A549 (cell line): ENCODE results near the gene NOTCH2. TPM values are rescaled to one million over a fixed set of nuclear protein-coding genes. Genes with fewer than 3 reads are reported as not detected.

Experiments used
- ATAC-seq, 2 experiments: fragments of 200-7000 bp in 1 of 2; fragments of >200 bp in 1 of 2; cut with Nextera tagmentation in 1 of 2; cut with Tn5 transposase in 1 of 2; 3 replicates each; pipeline versions ENCODE4 v1.8.0 to v1.9.1; 2018 to 2020; ENCODE audit warnings: mild to moderate bottlenecking in 1 of 2, moderate library complexity in 1 of 2
- CTCF ChIA-PET: fragments of 300-600 bp; sonication (Branson Sonifier 250); formaldehyde crosslinking; extraction: SDS; loops from one replicate; lab custom pipeline; 2021; ENCODE audit warnings: antibody characterized with exemption, inconsistent platforms; lab: Yijun Ruan, JAX
- POLR2A ChIA-PET: fragments of 350-600 bp; formaldehyde crosslinking; extraction: SDS; loops from one replicate; lab custom pipeline; 2021; ENCODE audit warnings: antibody characterized with exemption, inconsistent platforms; lab: Yijun Ruan, JAX
- DNase-seq, 2 experiments: peaks; one replicate each; pipeline versions ENCODE4 v3.0.0 to v3.0.0-alpha.2; 2011 to 2016; ENCODE audit warnings: low read depth in 1 of 2, low spot score in 1 of 2
- FAIRE-seq: peaks from 2 replicates; lab custom pipeline; 2011; peaks lifted over from hg19 to GRCh38; lab: Jason Lieb, UNC
- H3K27ac ChIP-seq, 2 experiments: fragments of >200 bp; sonication (Bioruptor Twin); formaldehyde crosslinking; 3 replicates each; pipeline ENCODE4 v1.5.1; 2016 to 2017
- H3K4me1 ChIP-seq: fragments of >200 bp; sonication (Bioruptor Twin); formaldehyde crosslinking; 3 replicates; pipeline ENCODE4 v1.6.1; 2016
- H3K4me2 ChIP-seq: fragments of >200 bp; sonication (Bioruptor Twin); formaldehyde crosslinking; 3 replicates; pipeline ENCODE4 v1.6.1; 2016
- H3K4me3 ChIP-seq: fragments of >200 bp; sonication (Bioruptor Twin); formaldehyde crosslinking; 3 replicates; pipeline ENCODE4 v1.5.1; 2016
- H3K9me3 ChIP-seq: fragments of >200 bp; sonication (Bioruptor Twin); formaldehyde crosslinking; 3 replicates; pipeline ENCODE4 v1.6.1; 2016
- BHLHE40 ChIP-seq: IDR thresholded peaks from 2 replicates; pipeline ENCODE4 v1.6.1; 2012; ENCODE audit warnings: low read depth, low read length, inconsistent platforms
- ESRRA ChIP-seq: fragments of 150-350 bp; IDR thresholded peaks from 2 replicates; pipeline ENCODE4 v1.6.1; 2014; ENCODE audit warnings: mild to moderate bottlenecking, low read length, borderline replicate concordance
- FOSL2 ChIP-seq, 2 experiments: fragments of 450-650 bp in 1 of 2; fragments of >200 bp in 1 of 2; sonication (Bioruptor Twin) in 1 of 2; formaldehyde crosslinking; IDR thresholded peaks; 2 replicates each; pipeline versions ENCODE4 v1.5.0 to v1.6.1; 2016 to 2020; ENCODE audit warnings: mild to moderate bottlenecking in 1 of 2, moderate library complexity in 1 of 2
- FOXS1 ChIP-seq: fragments of 250-450 bp; sonication (Bioruptor Pico); IDR thresholded peaks from 2 replicates; pipeline ENCODE4 v1.5.0; 2020; ENCODE audit warnings: mild to moderate bottlenecking, moderate library complexity
- HDAC2 ChIP-seq: fragments of 200-600 bp; sonication (generic); IDR thresholded peaks from 2 replicates; pipeline ENCODE4 v1.6.1; 2016
- HEYL ChIP-seq: fragments of 250-450 bp; sonication (Bioruptor Pico); IDR thresholded peaks from 2 replicates; pipeline ENCODE4 v1.8.0; 2021; ENCODE audit warnings: mild to moderate bottlenecking, moderate library complexity
- HMGXB4 ChIP-seq: fragments of 250-450 bp; sonication (Bioruptor Pico); IDR thresholded peaks from 2 replicates; pipeline ENCODE4 v1.5.0; 2021; ENCODE audit warnings: mild to moderate bottlenecking, moderate library complexity, borderline replicate concordance
- HOXA7 ChIP-seq: fragments of 250-450 bp; sonication (Bioruptor Pico); IDR thresholded peaks from 2 replicates; pipeline ENCODE4 v1.5.0; 2020; ENCODE audit warnings: mild to moderate bottlenecking, moderate library complexity
- HOXB13 ChIP-seq: fragments of 250-450 bp; sonication (Bioruptor Pico); IDR thresholded peaks from 2 replicates; pipeline ENCODE4 v1.5.0; 2020; ENCODE audit warnings: low read depth, mild to moderate bottlenecking, moderate library complexity
- HOXB5 ChIP-seq: fragments of 250-450 bp; sonication (Bioruptor Pico); IDR thresholded peaks from 2 replicates; pipeline ENCODE4 v1.5.0; 2020; ENCODE audit warnings: mild to moderate bottlenecking, moderate library complexity
- JUN ChIP-seq, 2 experiments: fragments of >200 bp; sonication (Bioruptor Twin); formaldehyde crosslinking; IDR thresholded peaks; 2 replicates in 1 of 2; 3 replicates in 1 of 2; pipeline ENCODE4 v1.6.1; 2016 to 2017
- JUNB ChIP-seq: fragments of >200 bp; sonication (Bioruptor Twin); formaldehyde crosslinking; IDR thresholded peaks from 2 replicates; pipeline ENCODE4 v1.6.1; 2016
- KDM1A ChIP-seq: fragments of 200-600 bp; sonication (generic); IDR thresholded peaks from 2 replicates; pipeline ENCODE4 v1.6.1; 2016; ENCODE audit warnings: low read depth, mild to moderate bottlenecking
- KDM5A ChIP-seq: fragments of 200-600 bp; sonication (generic); IDR thresholded peaks from 2 replicates; pipeline ENCODE4 v1.6.1; 2016; ENCODE audit warnings: antibody characterized with exemption, mild to moderate bottlenecking
- MAX ChIP-seq: IDR thresholded peaks from 2 replicates; pipeline ENCODE4 v1.6.1; 2012
- MAZ ChIP-seq: fragments of 150-350 bp; IDR thresholded peaks from 2 replicates; pipeline ENCODE4 v1.6.1; 2014; ENCODE audit warnings: antibody characterized with exemption, low read depth, low read length, borderline replicate concordance
- MYC ChIP-seq: IDR thresholded peaks from 2 replicates; pipeline ENCODE4 v1.6.1; 2012; ENCODE audit warnings: mild to moderate bottlenecking, inconsistent platforms, low read length, improper control_type of control experiment, borderline replicate concordance
- RCOR1 ChIP-seq: fragments of 150-350 bp; IDR thresholded peaks from 2 replicates; pipeline ENCODE4 v1.6.1; 2014; ENCODE audit warnings: antibody characterized with exemption, low read length, low read depth
- REST ChIP-seq: fragments of 200-600 bp; sonication (generic); IDR thresholded peaks from 2 replicates; pipeline ENCODE4 v1.6.1; 2016; ENCODE audit warnings: antibody characterized with exemption, mild to moderate bottlenecking, moderate library complexity
- RFX5 ChIP-seq: fragments of 450-650 bp; IDR thresholded peaks from 2 replicates; pipeline ENCODE4 v1.7.1; 2014; ENCODE audit warnings: antibody characterized with exemption, mild to moderate bottlenecking, moderate library complexity
- SMC3 ChIP-seq: fragments of >200 bp; sonication (Bioruptor Twin); formaldehyde crosslinking; IDR thresholded peaks from 3 replicates; pipeline ENCODE4 v1.6.1; 2018; ENCODE audit warnings: inconsistent platforms
- SREBF2 ChIP-seq: fragments of 450-650 bp; IDR thresholded peaks from 2 replicates; pipeline ENCODE4 v1.6.1; 2014; ENCODE audit warnings: mild to moderate bottlenecking, moderate library complexity
- TFCP2L1 ChIP-seq: fragments of 250-450 bp; sonication (Bioruptor Pico); IDR thresholded peaks from 2 replicates; pipeline ENCODE4 v1.5.0; 2021; ENCODE audit warnings: mild to moderate bottlenecking
- USF2 ChIP-seq: fragments of 450-650 bp; IDR thresholded peaks from 2 replicates; pipeline ENCODE4 v1.6.1; 2014; ENCODE audit warnings: antibody characterized with exemption
- ZC3H11A ChIP-seq: fragments of 450-650 bp; IDR thresholded peaks from 2 replicates; pipeline ENCODE4 v1.6.1; 2014; ENCODE audit warnings: antibody characterized with exemption, mild to moderate bottlenecking
- ZFP36 ChIP-seq: fragments of 450-650 bp; IDR thresholded peaks from 2 replicates; pipeline ENCODE4 v1.6.1; 2014; ENCODE audit warnings: borderline replicate concordance; ENCODE audit not compliant: partially characterized antibody
- WGBS: methylation state at CpG from one replicate; pipeline ENCODE4 v1.1.6; 2017; ENCODE audit errors: missing lambda C conversion rate; 5-methylcytosine and 5-hydroxymethylcytosine counted together
- polyA plus RNA-seq, 4 experiments: library from polyadenylated mRNA; depleted of rRNA in 3 of 4; stranded (reverse); fragments of >200 nt; fragmentation: RNase III in 1 of 4; extraction: RNeasy Plus Mini Kit Qiagen cat#74134 plus additional on column Dnase treatment in 1 of 4; gene quantifications; 2 replicates in 3 of 4; 3 replicates in 1 of 4; pipeline ENCODE4 v1.2.3, GENCODE V29; 2011 to 2017

NOTCH2 gene
- polyA plus RNA-seq, 2 of the 4 experiments (the other 2 are of a cell fraction): 11.6 to 15.0 TPM

- TF ChIP-seq REST (no peak), KDM1A (no peak), FOXS1 (CRISPR knock-in tag) (no peak), JUNB (no peak)
Observed at GRCh38 chr1:119869995-119870394, 199.5 kb downstream of the NOTCH2 start (continued).

- WGBS: 53% methylated on average over 2 of the region's 2 CpGs
- POLR2A ChIA-PET: no interaction called here
- DNase-seq (no peak), FAIRE-seq (no peak), ATAC-seq (no peak)
- Histone ChIP-seq H3K9me3 (no peaks in the 10 kb centered on the region), H3K4me2 (no peak overlapping the region), H3K4me1 (no peaks in the 10 kb centered on the region), H3K27ac (no peak overlapping the region), H3K4me3 (no peak overlapping the region)
- CTCF ChIA-PET: interaction anchor here (1.2 to 2.7 kb wide), 2 partner anchors 18 to 80 kb away, joined by 4 to 8 read pairs; no protein-coding TSS in a partner anchor
- TF ChIP-seq RFX5 (no peak), HDAC2 (no peak)
Observed at GRCh38 chr1:119868176-119868575, 201.3 kb downstream of the NOTCH2 start.

GRCh38 chr1:119866451-119866850, 203.0 kb downstream of the NOTCH2 start:
- POLR2A ChIA-PET: no interaction called here
- FAIRE-seq (no peak), ATAC-seq (no peak), DNase-seq (no peak)
- H3K4me1 ChIP-seq: no peaks in the 10 kb centered on the region
- no peaks in the 10 kb centered on the region for H3K9me3 ChIP-seq
- H3K4me2 ChIP-seq: no peak overlapping the region
- TF ChIP-seq MAZ (no peak), ZC3H11A (no peak), FOSL2 (IDR thresholded peaks at IDR 0.05) (no peak), FOSL2 (CRISPR knock-in tag; IDR thresholded peaks at IDR 0.05) (no peak), HEYL (CRISPR knock-in tag) (no peak), KDM5A (no peak), HMGXB4 (CRISPR knock-in tag) (no peak), HOXA7 (CRISPR knock-in tag) (no peak), JUNB (no peak), SREBF2 (no peak)
- 43% methylated on average over 3 of the region's 3 CpGs for WGBS
- H3K4me3 ChIP-seq: no peak overlapping the region
- no peak overlapping the region for H3K27ac ChIP-seq
- CTCF ChIA-PET: no interaction called here

GRCh38 chr1:119865627-119866026, 203.8 kb downstream of the NOTCH2 start:
- no peak for DNase-seq
- ChIA-PET POLR2A (no interaction called here), CTCF (no interaction called here)
- H3K9me3 ChIP-seq: no peaks in the 10 kb centered on the region
- ATAC-seq: no peak
- TF ChIP-seq HOXB5 (CRISPR knock-in tag): no peak
- no peak for TF ChIP-seq MAX
- TF ChIP-seq MYC: no peak
- no peak for TF ChIP-seq JUN (IDR thresholded peaks at IDR 0.05)
- TF ChIP-seq FOXS1 (CRISPR knock-in tag): no peak
- TF ChIP-seq TFCP2L1 (CRISPR knock-in tag): no peak
- TF ChIP-seq ZC3H11A: no peak
- TF ChIP-seq ZFP36: no peak
- TF ChIP-seq ESRRA: no peak
- TF ChIP-seq HOXB13 (CRISPR knock-in tag): no peak
- no peak for TF ChIP-seq RCOR1
- TF ChIP-seq USF2: no peak
- no peak for TF ChIP-seq HOXA7 (CRISPR knock-in tag)
- TF ChIP-seq BHLHE40: no peak
- no peak for TF ChIP-seq SMC3
- H3K4me1 ChIP-seq: no peaks in the 10 kb centered on the region
- no peak overlapping the region for H3K4me2 ChIP-seq
- H3K27ac ChIP-seq: no peak overlapping the region
- no peak for FAIRE-seq
- H3K4me3 ChIP-seq: no peak overlapping the region
- WGBS: 28% methylated on average over 4 of the region's 4 CpGs
